ENCODE data around the gene BABAM2. TPM values are rescaled to one million over a fixed set of nuclear protein-coding genes. Genes with fewer than 3 reads are reported as not detected.

Gene BABAM2
- total and polyA plus RNA-seq, 2 experiments from 2014 or later = 31.8 to 83.3 TPM

GRCh38 chr2:27886322-27886721 lies 4.2 kb upstream of the BABAM2 start:
- Histone ChIP-seq H3K27me3 (no peaks in the 10 kb centered on the region), H3K9me3 (ENCODE audit: low read depth) (no peaks in the 10 kb centered on the region), H3K4me1 (ENCODE audit: low read depth) (peaks cover 8% of the 10 kb centered on the region), H3K4me3 (no peak overlapping the region), H3K36me3 (no peaks in the 10 kb centered on the region), H3K27ac (no peak overlapping the region)
- no peak for TF ChIP-seq CTCF (IDR thresholded peaks at IDR 0.05; ENCODE audit: low read depth, low read length)
- no peak for DNase-seq (ENCODE audit: low read depth in 1 of 2, low spot score in 1 of 2)

- Histone ChIP-seq H3K9me3 (ENCODE audit: low read depth) (no peaks in the 10 kb centered on the region), H3K36me3 (no peaks in the 10 kb centered on the region), H3K4me1 (ENCODE audit: low read depth) (peaks cover 8% of the 10 kb centered on the region), H3K27ac (no peak overlapping the region), H3K27me3 (no peaks in the 10 kb centered on the region), H3K4me3 (no peak overlapping the region)
- no peak for TF ChIP-seq CTCF (IDR thresholded peaks at IDR 0.05; ENCODE audit: low read depth, low read length)
- no peak for DNase-seq (ENCODE audit: low read depth in 1 of 2, low spot score in 1 of 2)
These were observed 3.4 kb upstream of the BABAM2 start for GRCh38 chr2:27887111-27887510.

DNA sequence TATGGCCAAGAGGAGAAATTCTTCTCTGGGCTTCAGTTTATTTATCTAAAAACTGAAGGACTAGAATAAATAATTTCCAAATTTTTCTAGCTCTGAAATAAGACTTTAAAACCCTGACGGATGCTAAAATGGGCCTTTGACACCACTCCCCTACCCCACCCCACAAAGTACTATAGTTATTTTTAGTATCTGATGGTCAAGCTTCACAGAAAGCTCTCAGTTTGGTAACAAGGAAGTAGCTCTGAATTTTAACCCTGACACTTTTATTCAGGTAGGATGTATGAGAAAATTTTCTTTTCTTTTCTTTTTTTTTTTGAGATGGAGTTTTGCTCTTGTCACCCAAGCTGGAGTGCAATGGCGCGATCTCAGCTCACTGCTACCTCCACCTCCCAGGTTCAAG lies 2.7 kb upstream of the BABAM2 start:
- DNase-seq (ENCODE audit: low read depth in 1 of 2, low spot score in 1 of 2) = no peak
- TF ChIP-seq CTCF (IDR thresholded peaks at IDR 0.05; ENCODE audit: low read depth, low read length) = no peak
- no peaks in the 10 kb centered on the region for H3K27me3 ChIP-seq

DNA sequence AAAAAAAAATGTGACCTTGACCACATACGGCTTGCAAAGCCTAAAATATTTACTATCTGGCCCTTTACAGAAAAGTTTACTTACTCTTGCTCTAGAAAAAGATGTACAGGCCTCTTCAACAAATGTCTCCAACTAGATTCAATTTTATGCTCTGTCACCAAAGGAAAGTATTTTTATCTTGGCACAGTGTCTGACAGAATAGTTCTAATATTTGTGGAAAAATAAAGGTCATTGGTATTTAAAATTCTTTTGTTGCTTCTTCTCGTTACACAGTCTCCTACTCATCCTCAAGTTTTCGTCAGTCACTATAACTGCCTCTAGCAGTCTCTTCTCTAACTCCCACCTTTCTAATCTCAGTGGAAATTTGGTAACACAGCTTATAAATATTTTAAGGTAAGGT lies 1.7 kb upstream of the BABAM2 start:
- H3K4me3 ChIP-seq = no peak overlapping the region
- peak in 1 of 2 donors; percentile 13 for DNase-seq (ENCODE audit: low read depth in 1 of 2, low spot score in 1 of 2)
- H3K36me3 ChIP-seq = no peaks in the 10 kb centered on the region
- peaks cover 8% of the 10 kb centered on the region for H3K4me1 ChIP-seq (ENCODE audit: low read depth)
- no peak for TF ChIP-seq CTCF (IDR thresholded peaks at IDR 0.05; ENCODE audit: low read depth, low read length)
- no peak overlapping the region for H3K27ac ChIP-seq
- no peaks in the 10 kb centered on the region for H3K9me3 ChIP-seq (ENCODE audit: low read depth)
- no peaks in the 10 kb centered on the region for H3K27me3 ChIP-seq

More for the DNA sequence above, 2.7 kb upstream of the BABAM2 start:
- Histone ChIP-seq H3K36me3 (no peaks in the 10 kb centered on the region), H3K9me3 (ENCODE audit: low read depth) (no peaks in the 10 kb centered on the region), H3K4me1 (ENCODE audit: low read depth) (peaks cover 8% of the 10 kb centered on the region), H3K27ac (no peak overlapping the region), H3K4me3 (no peak overlapping the region)

- H3K4me3 ChIP-seq = peak overlapping the region; percentile 91
- H3K9me3 ChIP-seq (ENCODE audit: low read depth) = no peaks in the 10 kb centered on the region
- TF ChIP-seq CTCF (IDR thresholded peaks at IDR 0.05; ENCODE audit: low read depth, low read length) = no peak
- peaks cover 8% of the 10 kb centered on the region for H3K4me1 ChIP-seq (ENCODE audit: low read depth)
- no peaks in the 10 kb centered on the region for H3K36me3 ChIP-seq
- no peaks in the 10 kb centered on the region for H3K27me3 ChIP-seq
- peak overlapping the region; percentile 99 for H3K27ac ChIP-seq
- peak in 1 of 2 donors; percentile 21 for DNase-seq (ENCODE audit: low read depth in 1 of 2, low spot score in 1 of 2)
These were observed 769 bp upstream of the BABAM2 start for GRCh38 chr2:27889774-27890145.
